NT2/D1 (cell line): ENCODE measurements around the gene RAPGEF6.

ENCODE experiments used
- DNase-seq: peaks from one replicate; pipeline ENCODE4 v3.0.0-alpha.2; 2011; ENCODE audit warnings: low read depth, low spot score
- H3K27me3 ChIP-seq: 2 replicates; pipeline ENCODE4 v1.6.0; 2011; ENCODE audit warnings: mild to moderate bottlenecking; ENCODE audit not compliant: insufficient read length, insufficient read depth
- H3K36me3 ChIP-seq: 2 replicates; pipeline ENCODE4 v1.6.1; 2011; ENCODE audit warnings: mild to moderate bottlenecking, low read length, mixed read lengths; ENCODE audit not compliant: insufficient read depth, insufficient read length
- H3K4me1 ChIP-seq: 2 replicates; pipeline ENCODE4 v1.5.1; 2011; ENCODE audit not compliant: insufficient read depth, insufficient read length
- H3K4me3 ChIP-seq: 2 replicates; pipeline ENCODE4 v1.5.1; 2011; ENCODE audit warnings: low read depth; ENCODE audit not compliant: insufficient read length
- H3K9ac ChIP-seq: 2 replicates; pipeline ENCODE4 v1.6.0; 2011; ENCODE audit warnings: low read depth; ENCODE audit not compliant: insufficient read length
- H3K9me3 ChIP-seq: 2 replicates; pipeline ENCODE4 v1.5.1; 2011; ENCODE audit warnings: mild to moderate bottlenecking, low read length; ENCODE audit not compliant: insufficient read depth
- SUZ12 ChIP-seq: IDR thresholded peaks from 2 replicates; pipeline ENCODE4 v1.6.1; 2011; ENCODE audit not compliant: insufficient read length, insufficient read depth; ENCODE audit errors: extremely low read depth
- YY1 ChIP-seq: IDR thresholded peaks from 2 replicates; pipeline ENCODE4 v1.6.1; 2011; ENCODE audit not compliant: insufficient read length, insufficient read depth
- ZNF274 ChIP-seq: IDR thresholded peaks from 2 replicates; pipeline ENCODE4 v1.6.1; 2011; ENCODE audit warnings: mild to moderate bottlenecking, low read depth, low read length

Gene RAPGEF6

GRCh38 chr5:131548176-131548575, 86.9 kb downstream of the RAPGEF6 start:
- Histone ChIP-seq H3K9ac (no peak overlapping the region), H3K4me1 (no peaks in the 10 kb centered on the region), H3K36me3 (peaks cover 6% of the 10 kb centered on the region), H3K4me3 (no peak overlapping the region), H3K9me3 (no peaks in the 10 kb centered on the region), H3K27me3 (no peaks in the 10 kb centered on the region)
- no peak for DNase-seq
- TF ChIP-seq YY1 (no peak), SUZ12 (no peak), ZNF274 (no peak)

- H3K27me3 ChIP-seq, result no peaks in the 10 kb centered on the region
- H3K36me3 ChIP-seq, result peaks cover 6% of the 10 kb centered on the region
- H3K4me3 ChIP-seq, result no peak overlapping the region
- no peaks in the 10 kb centered on the region for H3K9me3 ChIP-seq
- H3K9ac ChIP-seq, result no peak overlapping the region
- no peaks in the 10 kb centered on the region for H3K4me1 ChIP-seq
- no peak for TF ChIP-seq ZNF274
- TF ChIP-seq SUZ12, result no peak
- TF ChIP-seq YY1, result no peak
- DNase-seq, result no peak
These were observed 89.2 kb downstream of the RAPGEF6 start for GRCh38 chr5:131545845-131546244.

DNA sequence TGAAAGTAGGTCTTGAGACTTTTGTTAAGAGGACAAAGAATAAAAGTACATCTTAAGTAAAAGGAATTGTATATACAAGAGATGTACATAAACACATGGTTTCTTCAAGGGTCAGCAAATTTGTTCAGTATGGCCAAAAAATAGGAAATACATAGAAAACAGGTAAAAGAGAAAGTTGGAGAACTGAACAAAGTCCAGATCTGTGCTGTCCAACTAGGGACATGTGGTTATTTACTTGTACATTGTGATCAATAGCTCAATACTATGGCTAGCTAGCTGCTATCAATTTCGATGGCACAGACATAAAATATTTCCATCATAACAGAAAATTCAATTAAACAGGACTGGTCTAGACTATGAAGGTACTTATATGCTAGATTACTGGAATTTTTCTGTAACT, 92.3 kb downstream of the RAPGEF6 start:
- Histone ChIP-seq H3K27me3 (no peaks in the 10 kb centered on the region), H3K9me3 (no peaks in the 10 kb centered on the region), H3K4me1 (no peaks in the 10 kb centered on the region), H3K4me3 (no peak overlapping the region), H3K36me3 (peaks cover 4% of the 10 kb centered on the region), H3K9ac (no peak overlapping the region)
- no peak for DNase-seq
- TF ChIP-seq SUZ12 (no peak), YY1 (no peak), ZNF274 (no peak)

DNA sequence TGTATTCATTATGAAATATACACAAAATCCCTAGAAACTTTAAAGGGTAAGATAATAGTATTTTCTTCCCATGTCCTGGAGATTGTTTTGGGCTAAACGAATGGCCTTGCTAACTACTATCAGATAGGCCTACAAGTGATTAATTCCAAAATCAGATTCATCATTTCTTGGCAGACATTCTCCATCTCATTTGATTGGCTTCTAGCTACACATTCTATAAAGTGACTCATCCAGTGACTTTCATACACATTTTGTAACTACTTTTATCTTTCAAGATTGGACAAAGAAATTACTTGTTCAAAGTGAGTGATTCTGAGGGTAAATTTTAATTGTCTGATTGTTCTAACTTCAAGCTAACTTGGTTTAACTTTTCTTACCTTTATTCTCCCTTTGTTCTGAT, 93.3 kb downstream of the RAPGEF6 start:
- TF ChIP-seq YY1, result no peak

DNA sequence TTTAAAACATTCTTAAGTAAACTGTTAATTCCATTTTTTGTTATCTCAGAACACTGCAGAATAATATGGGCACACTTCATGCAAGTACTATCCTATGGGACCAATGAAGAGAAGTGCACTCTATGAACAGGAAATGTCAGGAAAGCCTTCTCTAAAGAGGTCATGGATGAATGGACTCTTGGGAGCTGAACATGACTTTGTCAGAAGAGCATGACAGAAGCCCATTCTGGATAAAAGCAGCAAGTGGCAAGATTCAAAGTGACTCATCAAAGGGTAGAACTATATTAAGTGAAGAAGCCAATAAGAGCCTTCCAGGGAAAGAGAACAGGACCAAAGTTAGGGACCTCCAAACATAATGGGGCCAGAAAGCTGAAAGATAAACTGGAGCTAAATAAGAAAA, 94.0 kb downstream of the RAPGEF6 start:
- TF ChIP-seq YY1 (no peak), SUZ12 (no peak), ZNF274 (no peak)
- no peaks in the 10 kb centered on the region for H3K4me1 ChIP-seq
- no peak overlapping the region for H3K9ac ChIP-seq

More for the DNA sequence above, 93.3 kb downstream of the RAPGEF6 start:
- Histone ChIP-seq H3K4me3 (no peak overlapping the region), H3K27me3 (no peaks in the 10 kb centered on the region), H3K9ac (no peak overlapping the region), H3K36me3 (peaks cover 5% of the 10 kb centered on the region), H3K4me1 (no peaks in the 10 kb centered on the region), H3K9me3 (no peaks in the 10 kb centered on the region)
- DNase-seq, result no peak

GRCh38 chr5:131539251-131539650, 95.8 kb downstream of the RAPGEF6 start:
- Histone ChIP-seq H3K4me3 (no peak overlapping the region), H3K27me3 (no peaks in the 10 kb centered on the region), H3K36me3 (peaks cover 5% of the 10 kb centered on the region), H3K4me1 (no peaks in the 10 kb centered on the region), H3K9me3 (no peaks in the 10 kb centered on the region), H3K9ac (no peak overlapping the region)
- TF ChIP-seq YY1 (no peak), SUZ12 (no peak), ZNF274 (no peak)
- no peak for DNase-seq

More for the DNA sequence above, 94.0 kb downstream of the RAPGEF6 start:
- Histone ChIP-seq H3K27me3 (no peaks in the 10 kb centered on the region), H3K36me3 (peaks cover 5% of the 10 kb centered on the region), H3K4me3 (no peak overlapping the region), H3K9me3 (no peaks in the 10 kb centered on the region)
- no peak for DNase-seq

- no peaks in the 10 kb centered on the region for H3K27me3 ChIP-seq
- H3K4me1 ChIP-seq, result no peaks in the 10 kb centered on the region
- H3K4me3 ChIP-seq, result no peak overlapping the region
- no peak overlapping the region for H3K9ac ChIP-seq
- TF ChIP-seq ZNF274, result no peak
- TF ChIP-seq YY1, result no peak
- TF ChIP-seq SUZ12, result no peak
- peaks cover 5% of the 10 kb centered on the region for H3K36me3 ChIP-seq
- no peak for DNase-seq
- H3K9me3 ChIP-seq, result no peaks in the 10 kb centered on the region
These were observed 96.8 kb downstream of the RAPGEF6 start for GRCh38 chr5:131538177-131538593.
